Measurements from ENCODE around the gene LRP1B. TPM values are rescaled to one million over a fixed set of nuclear protein-coding genes. Genes with fewer than 3 reads are reported as not detected.

The LRP1B gene
- total RNA-seq, 2 donors from 2014 or later, result 0.91 to 1.2 TPM

- Histone ChIP-seq H3K9me3 (no peaks in the 10 kb centered on the region), H3K36me3 (no peaks in the 10 kb centered on the region), H3K27ac (no peak overlapping the region), H3K4me1 (replicated peaks) (no peaks in the 10 kb centered on the region), H3K27me3 (replicated peaks; ENCODE audit: insufficient read depth) (no peaks in the 10 kb centered on the region), H3K4me3 (no peak overlapping the region)
- TF ChIP-seq CTCF (IDR thresholded peaks at IDR 0.05) (no peak), POLR2A (IDR thresholded peaks at IDR 0.05) (no peak), POLR2AphosphoS5 (IDR thresholded peaks at IDR 0.05) (no peak)
- DNase-seq (ENCODE audit: low spot score), result no peak
- 78% methylated on average over 1 of the region's 1 CpG for WGBS
- intact Hi-C loops (cut with DNase I), result no loop called here
Observed at GRCh38 chr2:141611981-141612380, 518.8 kb downstream of the LRP1B start.

GRCh38 chr2:141611176-141611571 is 519.6 kb downstream of the LRP1B start:
- Histone ChIP-seq H3K27me3 (replicated peaks; ENCODE audit: insufficient read depth) (no peaks in the 10 kb centered on the region), H3K4me3 (no peak overlapping the region), H3K4me1 (replicated peaks) (no peaks in the 10 kb centered on the region), H3K9me3 (no peaks in the 10 kb centered on the region), H3K27ac (no peak overlapping the region), H3K36me3 (no peaks in the 10 kb centered on the region)
- TF ChIP-seq CTCF (IDR thresholded peaks at IDR 0.05), result no peak
- TF ChIP-seq POLR2AphosphoS5 (IDR thresholded peaks at IDR 0.05), result no peak
- no peak for DNase-seq (ENCODE audit: low spot score)
- 41% methylated on average over 1 of the region's 1 CpG for WGBS
- intact Hi-C loops (cut with DNase I), result no loop called here

GRCh38 chr2:141610564-141611175 is 520.1 kb downstream of the LRP1B start:
- no peak overlapping the region for H3K4me3 ChIP-seq
- no peaks in the 10 kb centered on the region for H3K36me3 ChIP-seq
- H3K9me3 ChIP-seq, result no peaks in the 10 kb centered on the region
- no peak for DNase-seq (ENCODE audit: low spot score)
- no peaks in the 10 kb centered on the region for H3K4me1 ChIP-seq (replicated peaks)
- TF ChIP-seq POLR2A (IDR thresholded peaks at IDR 0.05), result no peak
- TF ChIP-seq POLR2AphosphoS5 (IDR thresholded peaks at IDR 0.05), result no peak
- no peak for TF ChIP-seq CTCF (IDR thresholded peaks at IDR 0.05)
- intact Hi-C loops (cut with DNase I), result no loop called here
- H3K27ac ChIP-seq, result no peak overlapping the region
- H3K27me3 ChIP-seq (replicated peaks; ENCODE audit: insufficient read depth), result no peaks in the 10 kb centered on the region
- 73% methylated on average over 6 of the region's 6 CpGs for WGBS

- no peak for DNase-seq (ENCODE audit: low spot score)
- Histone ChIP-seq H3K4me1 (replicated peaks) (no peaks in the 10 kb centered on the region), H3K4me3 (no peak overlapping the region), H3K27me3 (replicated peaks; ENCODE audit: insufficient read depth) (no peaks in the 10 kb centered on the region), H3K9me3 (no peaks in the 10 kb centered on the region), H3K36me3 (no peaks in the 10 kb centered on the region), H3K27ac (no peak overlapping the region)
- intact Hi-C loops (cut with DNase I), result no loop called here
- TF ChIP-seq CTCF (IDR thresholded peaks at IDR 0.05) (no peak), POLR2AphosphoS5 (IDR thresholded peaks at IDR 0.05) (no peak), POLR2A (IDR thresholded peaks at IDR 0.05) (no peak)
Observed at GRCh38 chr2:141605163-141605562, 525.7 kb downstream of the LRP1B start.

- TF ChIP-seq POLR2AphosphoS5 (IDR thresholded peaks at IDR 0.05), result no peak
- TF ChIP-seq POLR2A (IDR thresholded peaks at IDR 0.05), result no peak
- no peak for TF ChIP-seq CTCF (IDR thresholded peaks at IDR 0.05)
- intact Hi-C loops (cut with DNase I), result no loop called here
- 95% methylated on average over 8 of the region's 8 CpGs for WGBS
- Histone ChIP-seq H3K4me3 (no peak overlapping the region), H3K27ac (no peak overlapping the region), H3K27me3 (replicated peaks; ENCODE audit: insufficient read depth) (no peaks in the 10 kb centered on the region), H3K9me3 (no peaks in the 10 kb centered on the region), H3K4me1 (replicated peaks) (no peaks in the 10 kb centered on the region), H3K36me3 (no peaks in the 10 kb centered on the region)
- no peak for DNase-seq (ENCODE audit: low spot score)
Observed at GRCh38 chr2:141601511-141602152, 529.2 kb downstream of the LRP1B start.
